Activated CD8-positive, alpha-beta memory T cell treated with anti-CD3 and anti-CD28 coated beads for 1 hour (primary cell): ENCODE measurements around the gene GPR176.

Experiments used
- DNase-seq, 2 donors: peaks; one replicate each; pipeline ENCODE4 v3.0.0-alpha.2; 2020; ENCODE audit warnings: low read depth in 1 of 2; ENCODE audit errors: extremely low read depth in 1 of 2

The GPR176 gene

GRCh38 chr15:39786447-39787056 is 133.5 kb downstream of the GPR176 start:
- no peak for DNase-seq

GRCh38 chr15:39785841-39786240 is 134.2 kb downstream of the GPR176 start:
- no peak for DNase-seq

- no peak for DNase-seq
Observed at GRCh38 chr15:39785139-39785538, 134.9 kb downstream of the GPR176 start.

- no peak for DNase-seq
Observed at GRCh38 chr15:39784638-39785037, 135.4 kb downstream of the GPR176 start.

GRCh38 chr15:39784125-39784524 is 135.9 kb downstream of the GPR176 start:
- DNase-seq: no peak

GRCh38 chr15:39783244-39783820 is 136.7 kb downstream of the GPR176 start:
- no peak for DNase-seq

- DNase-seq: peak; percentile 83 to 90
Observed at GRCh38 chr15:39782441-39783138, 137.5 kb downstream of the GPR176 start, which contains the start of gene FSIP1. TSS of gene FSIP1 (minus strand) at chr15:39782841. CDS start at chr15:39776524, 6,317 bp downstream.

- DNase-seq: no peak
Observed at GRCh38 chr15:39781967-39782302, 138.1 kb downstream of the GPR176 start.

- no peak for DNase-seq
Observed at GRCh38 chr15:39781147-39781966, 138.7 kb downstream of the GPR176 start.

- no peak for DNase-seq
Observed at GRCh38 chr15:39778021-39778420, 142.0 kb downstream of the GPR176 start.

GRCh38 chr15:39777496-39777895 is 142.6 kb downstream of the GPR176 start:
- no peak for DNase-seq

- no peak for DNase-seq
Observed at GRCh38 chr15:39776068-39776467, 144.0 kb downstream of the GPR176 start.

- no peak for DNase-seq
Observed at GRCh38 chr15:39774688-39775267, 145.3 kb downstream of the GPR176 start.

- no peak for DNase-seq
Observed at GRCh38 chr15:39770748-39771689, 149.0 kb downstream of the GPR176 start.

GRCh38 chr15:39767921-39768320 is 152.1 kb downstream of the GPR176 start:
- no peak for DNase-seq

- no peak for DNase-seq
Observed at GRCh38 chr15:39761006-39761405, 159.1 kb downstream of the GPR176 start.

- no peak for DNase-seq
Observed at GRCh38 chr15:39756806-39757522, 163.1 kb downstream of the GPR176 start.

GRCh38 chr15:39752991-39753390 is 167.1 kb downstream of the GPR176 start:
- no peak for DNase-seq

- DNase-seq: no peak
Observed at GRCh38 chr15:39752246-39752645, 167.8 kb downstream of the GPR176 start.
